IPS-NIHi11 (cell line): Measurements from ENCODE around the gene SYNPR.

ENCODE experiments used
- DNase-seq: peaks from one replicate; pipeline ENCODE4 v3.0.0; 2012; ENCODE audit warnings: mixed read lengths, low spot score

The SYNPR gene

GRCh38 chr3:63304421-63304820 is 26.3 kb downstream of the SYNPR start:
- no peak for DNase-seq

- DNase-seq = no peak
Measured at GRCh38 chr3:63308072-63308471, 30.0 kb downstream of the SYNPR start.

- DNase-seq = peak; percentile 23
Measured at GRCh38 chr3:63309768-63310167, 31.7 kb downstream of the SYNPR start.

- no peak for DNase-seq
Measured at GRCh38 chr3:63323766-63324165, 45.7 kb downstream of the SYNPR start.

- DNase-seq = no peak
Measured at GRCh38 chr3:63324621-63325020, 46.5 kb downstream of the SYNPR start.

GRCh38 chr3:63325386-63325785 is 47.3 kb downstream of the SYNPR start:
- DNase-seq = no peak

- no peak for DNase-seq
Measured at GRCh38 chr3:63328365-63328764, 50.3 kb downstream of the SYNPR start.

GRCh38 chr3:63331520-63331919 is 53.4 kb downstream of the SYNPR start:
- DNase-seq = no peak

GRCh38 chr3:63333815-63334214 is 55.7 kb downstream of the SYNPR start:
- no peak for DNase-seq

- DNase-seq = no peak
Measured at GRCh38 chr3:63338351-63338750, 60.2 kb downstream of the SYNPR start.

- DNase-seq = peak; percentile 57
Measured at GRCh38 chr3:63343674-63344073, 65.6 kb downstream of the SYNPR start.

- DNase-seq = peak; percentile 59
Measured at GRCh38 chr3:63344661-63345060, 66.6 kb downstream of the SYNPR start.

GRCh38 chr3:63349583-63350573 is 71.8 kb downstream of the SYNPR start:
- peak; percentile 51 for DNase-seq

GRCh38 chr3:63351159-63352007 is 73.3 kb downstream of the SYNPR start:
- peak; percentile 51 for DNase-seq

- DNase-seq = no peak
Measured at GRCh38 chr3:63352008-63352279, 73.8 kb downstream of the SYNPR start.

GRCh38 chr3:63353383-63353782 is 75.3 kb downstream of the SYNPR start:
- DNase-seq = no peak

GRCh38 chr3:63354160-63354559 is 76.1 kb downstream of the SYNPR start:
- no peak for DNase-seq

GRCh38 chr3:63355809-63356208 is 77.7 kb downstream of the SYNPR start:
- DNase-seq = no peak

GRCh38 chr3:63364495-63364894 is 86.4 kb downstream of the SYNPR start:
- peak; percentile 18 for DNase-seq

GRCh38 chr3:63364910-63365309 is 86.8 kb downstream of the SYNPR start:
- peak; percentile 32 for DNase-seq

GRCh38 chr3:63365671-63366070 is 87.6 kb downstream of the SYNPR start:
- no peak for DNase-seq

GRCh38 chr3:63370094-63370493 is 92.0 kb downstream of the SYNPR start:
- DNase-seq = no peak

GRCh38 chr3:63383040-63383439 is 104.9 kb downstream of the SYNPR start:
- no peak for DNase-seq
